ENCODE results near the gene STK33. TPM values are rescaled to one million over a fixed set of nuclear protein-coding genes. Genes with fewer than 3 reads are reported as not detected.

The STK33 gene
- total RNA-seq, 2 donors from 2014 or later, result 7.3 to 14.8 TPM

DNA sequence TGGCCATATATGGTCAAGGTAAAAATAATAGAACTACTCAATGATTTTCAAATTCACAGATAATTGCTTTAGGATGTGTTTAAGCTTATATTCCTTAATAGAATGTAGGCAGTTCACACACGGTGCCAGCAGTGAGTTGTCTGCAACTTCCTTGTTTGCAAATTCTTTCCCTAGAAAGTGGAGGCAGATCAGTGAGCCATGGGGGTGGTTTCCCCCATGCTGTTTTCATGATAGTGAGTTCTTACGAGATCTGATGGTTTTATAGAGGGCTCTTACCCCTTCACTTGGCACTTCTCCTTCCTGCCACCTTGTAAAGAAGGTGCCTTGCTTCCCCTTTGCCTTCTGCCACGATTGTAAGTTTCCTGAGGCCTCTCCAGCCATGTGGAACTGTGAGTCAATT lies 218.6 kb downstream of the STK33 start:
- Histone ChIP-seq H3K4me3 (no peak overlapping the region), H3K4me1 (no peaks in the 10 kb centered on the region), H3K27ac (no peak overlapping the region), H3K9me3 (no peaks in the 10 kb centered on the region), H3K27me3 (no peaks in the 10 kb centered on the region), H3K36me3 (replicated peaks in 1 of 2; ENCODE audit: insufficient read depth in 1 of 2, low read depth in 2 of 2) (no peaks in the 10 kb centered on the region)
- TF ChIP-seq, protein P1, sequence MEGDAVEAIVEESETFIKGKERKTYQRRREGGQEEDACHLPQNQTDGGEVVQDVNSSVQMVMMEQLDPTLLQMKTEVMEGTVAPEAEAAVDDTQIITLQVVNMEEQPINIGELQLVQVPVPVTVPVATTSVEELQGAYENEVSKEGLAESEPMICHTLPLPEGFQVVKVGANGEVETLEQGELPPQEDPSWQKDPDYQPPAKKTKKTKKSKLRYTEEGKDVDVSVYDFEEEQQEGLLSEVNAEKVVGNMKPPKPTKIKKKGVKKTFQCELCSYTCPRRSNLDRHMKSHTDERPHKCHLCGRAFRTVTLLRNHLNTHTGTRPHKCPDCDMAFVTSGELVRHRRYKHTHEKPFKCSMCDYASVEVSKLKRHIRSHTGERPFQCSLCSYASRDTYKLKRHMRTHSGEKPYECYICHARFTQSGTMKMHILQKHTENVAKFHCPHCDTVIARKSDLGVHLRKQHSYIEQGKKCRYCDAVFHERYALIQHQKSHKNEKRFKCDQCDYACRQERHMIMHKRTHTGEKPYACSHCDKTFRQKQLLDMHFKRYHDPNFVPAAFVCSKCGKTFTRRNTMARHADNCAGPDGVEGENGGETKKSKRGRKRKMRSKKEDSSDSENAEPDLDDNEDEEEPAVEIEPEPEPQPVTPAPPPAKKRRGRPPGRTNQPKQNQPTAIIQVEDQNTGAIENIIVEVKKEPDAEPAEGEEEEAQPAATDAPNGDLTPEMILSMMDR (IDR thresholded peaks at IDR 0.05), result no peak
- TF ChIP-seq POLR2A (IDR thresholded peaks at IDR 0.05), result no peak
- no peak for DNase-seq
- intact Hi-C loops (cut with DNase I), result no loop called here
- ATAC-seq, result no peak
- 42 to 46% methylated on average over 3 of the region's 3 CpGs for WGBS, 2 donors

DNA sequence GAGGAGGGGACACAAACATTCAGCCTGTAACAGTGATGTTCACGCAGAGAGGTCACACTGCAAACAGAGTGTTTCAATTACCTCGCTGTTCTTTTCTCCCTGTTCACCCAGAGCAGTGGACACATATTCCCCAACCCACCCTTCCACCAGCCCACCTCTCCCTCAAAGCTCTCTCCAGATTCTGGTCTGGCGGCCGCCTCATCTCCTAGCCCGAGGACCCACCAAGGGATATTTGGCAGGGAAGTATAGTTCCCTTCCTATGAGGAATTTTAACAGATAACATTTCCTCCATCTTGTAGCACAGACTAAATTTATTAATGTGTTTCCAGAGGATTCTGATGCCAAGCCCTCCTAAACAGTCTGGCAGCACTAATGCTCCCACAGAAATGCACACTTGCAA lies 219.3 kb downstream of the STK33 start:
- Histone ChIP-seq H3K4me1 (no peaks in the 10 kb centered on the region), H3K36me3 (replicated peaks in 1 of 2; ENCODE audit: insufficient read depth in 1 of 2, low read depth in 2 of 2) (no peaks in the 10 kb centered on the region), H3K4me3 (no peak overlapping the region), H3K27me3 (no peaks in the 10 kb centered on the region), H3K27ac (no peak overlapping the region), H3K9me3 (no peaks in the 10 kb centered on the region)
- ATAC-seq (no peak), DNase-seq (no peak)
- intact Hi-C loops (cut with DNase I), result no loop called here
- TF ChIP-seq POLR2A (IDR thresholded peaks at IDR 0.05), result no peak
- TF ChIP-seq, protein P1 (IDR thresholded peaks at IDR 0.05), result no peak
- WGBS, 2 donors, result 96 to 99% methylated on average over 5 of the region's 5 CpGs

DNA sequence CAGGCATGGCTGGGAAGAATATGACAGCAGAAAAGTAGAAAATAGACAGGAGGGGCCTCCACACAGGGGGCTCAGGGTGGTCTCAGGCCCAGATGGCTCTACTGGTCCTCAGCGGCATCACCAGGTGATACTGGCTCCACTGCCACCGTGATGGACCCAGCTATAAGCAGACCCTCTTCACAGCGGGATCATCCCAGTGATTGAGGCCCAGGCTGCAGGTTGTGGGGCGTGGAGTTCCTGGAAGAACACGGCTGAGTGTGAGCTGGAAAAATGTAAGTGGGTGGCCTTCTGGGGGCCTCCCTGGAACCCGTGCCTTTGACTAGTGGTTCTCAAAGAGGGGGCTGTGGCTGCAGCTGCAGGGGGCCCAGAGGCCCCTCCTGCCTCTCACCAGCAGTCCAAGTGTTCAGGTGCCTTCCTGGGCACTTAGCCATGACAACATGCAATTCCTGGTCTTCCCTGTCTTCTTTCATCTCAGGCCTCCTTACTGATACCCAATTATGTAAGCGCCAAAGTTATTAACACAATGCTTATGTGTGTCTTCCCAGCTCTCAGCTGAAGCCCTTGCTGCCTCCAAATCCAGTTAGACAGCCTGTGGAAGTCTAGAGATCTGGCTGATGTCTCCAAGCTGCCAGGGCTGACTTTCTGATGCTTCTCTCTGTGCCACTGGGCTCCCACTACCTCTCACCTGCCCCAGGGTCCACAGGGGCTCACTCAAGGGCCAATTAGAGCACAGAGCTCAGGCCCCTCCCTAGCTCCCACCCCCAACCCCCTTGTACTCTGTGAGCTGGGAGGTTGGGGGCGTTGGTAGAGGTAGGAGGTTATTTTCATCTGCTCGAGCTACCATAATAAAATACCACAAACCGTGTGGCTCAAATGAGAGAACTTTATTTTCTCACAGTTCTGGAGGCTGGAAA lies 220.3 kb downstream of the STK33 start:
- no peak for TF ChIP-seq POLR2A (IDR thresholded peaks at IDR 0.05)
- TF ChIP-seq, protein P1 (IDR thresholded peaks at IDR 0.05), result no peak
- Histone ChIP-seq H3K36me3 (replicated peaks in 1 of 2; ENCODE audit: insufficient read depth in 1 of 2, low read depth in 2 of 2) (no peaks in the 10 kb centered on the region), H3K27me3 (no peaks in the 10 kb centered on the region), H3K4me1 (no peaks in the 10 kb centered on the region), H3K27ac (no peak overlapping the region), H3K9me3 (no peaks in the 10 kb centered on the region), H3K4me3 (no peak overlapping the region)
- WGBS, 2 donors, result 76 to 91% methylated on average over 6 to 10 of the region's 10 CpGs
- ATAC-seq, result no peak
- intact Hi-C loops (cut with DNase I), result no loop called here
- no peak for DNase-seq

DNA sequence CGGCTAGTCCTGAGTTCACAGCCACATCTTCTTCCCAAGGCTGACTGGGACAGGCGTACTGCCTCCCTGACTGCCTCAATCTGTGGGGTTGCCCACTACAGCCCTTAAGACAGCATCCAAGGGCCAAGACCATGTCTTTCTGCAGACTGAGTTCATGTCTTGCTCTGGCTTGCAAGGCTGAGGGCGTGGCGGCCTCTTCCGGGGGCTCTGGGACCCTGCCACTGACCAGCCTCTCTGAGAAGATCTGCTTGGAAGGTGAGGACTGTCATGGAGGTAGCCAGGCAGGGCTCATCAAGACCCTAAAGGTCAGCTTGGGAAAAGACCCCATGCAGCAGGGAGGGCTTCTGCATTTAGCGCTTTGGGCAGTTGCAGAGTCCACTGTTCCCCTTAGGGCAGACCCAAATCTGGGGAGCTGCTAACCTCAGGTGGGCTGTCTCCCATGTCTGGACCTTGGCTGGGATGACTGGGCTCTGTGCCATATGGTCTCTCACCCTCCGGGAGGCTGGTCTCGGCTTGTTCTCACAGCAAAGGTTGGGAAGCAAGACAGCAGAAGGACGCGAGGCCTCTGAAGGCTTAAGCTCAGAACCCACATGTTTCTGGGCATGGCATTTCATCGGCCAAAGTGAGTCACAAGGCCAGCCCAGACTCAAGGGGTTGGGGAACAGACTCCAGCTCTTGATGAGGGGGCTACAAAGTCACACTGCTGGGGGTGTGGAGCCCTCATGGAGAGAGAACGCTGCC lies 221.2 kb downstream of the STK33 start:
- ATAC-seq (no peak), DNase-seq (no peak)
- H3K27me3 ChIP-seq, result no peaks in the 10 kb centered on the region
- 92 to 100% methylated on average over 3 to 12 of the region's 12 CpGs for WGBS, 2 donors
- no peaks in the 10 kb centered on the region for H3K9me3 ChIP-seq
- H3K4me3 ChIP-seq, result no peak overlapping the region
- intact Hi-C loops (cut with DNase I), result no loop called here
- no peaks in the 10 kb centered on the region for H3K36me3 ChIP-seq (replicated peaks in 1 of 2; ENCODE audit: insufficient read depth in 1 of 2, low read depth in 2 of 2)
- TF ChIP-seq, protein P1 (IDR thresholded peaks at IDR 0.05), result no peak
- no peak for TF ChIP-seq POLR2A (IDR thresholded peaks at IDR 0.05)
- H3K27ac ChIP-seq, result no peak overlapping the region
- H3K4me1 ChIP-seq, result no peaks in the 10 kb centered on the region

Data from body of pancreas (tissue), 4 donors.